ENCODE data around the gene CCNT2. TPM values are rescaled to one million over a fixed set of nuclear protein-coding genes. Genes with fewer than 3 reads are reported as not detected.
"Not testable (repeated sequence)": the region's sequence is repeated elsewhere in the genome, so short reads cannot be mapped to it uniquely, and the experiment has no call there.

The CCNT2 gene
- total and polyA plus RNA-seq, 2 experiments from 2014 or later = 15.5 to 15.7 TPM

- TF ChIP-seq EZH2phosphoT487 (IDR thresholded peaks at IDR 0.05; ENCODE audit: insufficient read depth, low read depth) = no peak
- TF ChIP-seq EZH2 (IDR thresholded peaks at IDR 0.05; ENCODE audit: insufficient read depth, poor library complexity, severe bottlenecking) = no peak
- 96 to 97% methylated on average over 3 of the region's 3 CpGs for WGBS, 2 experiments (ENCODE audit: low coverage in 1 of 2, low lambda C conversion rate in 2 of 2, missing lambda C conversion rate in 2 of 2)
- DNase-seq = no peak
- H3K79me2 ChIP-seq (ENCODE audit: insufficient read depth) = peaks cover 66% of the 10 kb centered on the region
- no peaks in the 10 kb centered on the region for H3K4me1 ChIP-seq (ENCODE audit: insufficient read depth)
- H3K4me2 ChIP-seq (ENCODE audit: unreplicated experiment) = no peak overlapping the region
- H3K9me3 ChIP-seq (ENCODE audit: low read depth) = no peaks in the 10 kb centered on the region
- H3K9ac ChIP-seq = no peak overlapping the region
- H3K27ac ChIP-seq = no peak overlapping the region
- no peak overlapping the region for H3K4me3 ChIP-seq
- no peak overlapping the region for H2AFZ ChIP-seq
- in situ Hi-C loops (cut with MboI) = no loop called here
- H3K27me3 ChIP-seq (replicated peaks; ENCODE audit: insufficient read depth) = no peaks in the 10 kb centered on the region
- no peaks in the 10 kb centered on the region for H3K9me2 ChIP-seq (ENCODE audit: insufficient read depth)
- no peaks in the 10 kb centered on the region; the same call in 1 of the 2 replicates for H4K20me1 ChIP-seq (ENCODE audit: insufficient read depth)
- peaks cover 60% of the 10 kb centered on the region for H3K36me3 ChIP-seq (ENCODE audit: low read depth)
- H3F3A ChIP-seq (ENCODE audit: insufficient read depth) = no peaks in the 10 kb centered on the region
Measured at GRCh38 chr2:134952608-134953007, 34.0 kb downstream of the CCNT2 start.

GRCh38 chr2:134954065-134954464, 35.4 kb downstream of the CCNT2 start:
- DNase-seq = no peak
- H3F3A ChIP-seq (ENCODE audit: insufficient read depth) = 0 out of 2 replicates have a peak, but pooled peaks cover 7% of the 10 kb centered on the region
- no peaks in the 10 kb centered on the region; the same call in 1 of the 2 replicates for H4K20me1 ChIP-seq (ENCODE audit: insufficient read depth)
- no peaks in the 10 kb centered on the region for H3K4me1 ChIP-seq (ENCODE audit: insufficient read depth)
- no peak overlapping the region for H2AFZ ChIP-seq
- no peaks in the 10 kb centered on the region for H3K9me3 ChIP-seq (ENCODE audit: low read depth)
- H3K79me2 ChIP-seq (ENCODE audit: insufficient read depth) = peaks cover 51% of the 10 kb centered on the region
- no peak overlapping the region for H3K27ac ChIP-seq
- H3K4me3 ChIP-seq = no peak overlapping the region
- peaks cover 62% of the 10 kb centered on the region for H3K36me3 ChIP-seq (ENCODE audit: low read depth)
- no peaks in the 10 kb centered on the region for H3K27me3 ChIP-seq (replicated peaks; ENCODE audit: insufficient read depth)
- no peak overlapping the region for H3K4me2 ChIP-seq (ENCODE audit: unreplicated experiment)
- WGBS, 2 experiments (ENCODE audit: low coverage in 1 of 2, low lambda C conversion rate in 2 of 2, missing lambda C conversion rate in 2 of 2) = 95 to 99% methylated on average over 5 of the region's 5 CpGs
- no peak overlapping the region for H3K9ac ChIP-seq
- H3K9me2 ChIP-seq (ENCODE audit: insufficient read depth) = no peaks in the 10 kb centered on the region
- in situ Hi-C loops (cut with MboI) = no loop called here
- no peak for TF ChIP-seq EZH2phosphoT487 (IDR thresholded peaks at IDR 0.05; ENCODE audit: insufficient read depth, low read depth)
- TF ChIP-seq EZH2 (IDR thresholded peaks at IDR 0.05; ENCODE audit: insufficient read depth, poor library complexity, severe bottlenecking) = no peak

GRCh38 chr2:134955744-134956143, 37.1 kb downstream of the CCNT2 start:
- 38 to 50% methylated on average over 1 of the region's 1 CpG for WGBS, 2 experiments (ENCODE audit: low coverage in 1 of 2, low lambda C conversion rate in 2 of 2, missing lambda C conversion rate in 2 of 2)
- H3K9me3 ChIP-seq (ENCODE audit: low read depth) = no peaks in the 10 kb centered on the region
- no peaks in the 10 kb centered on the region for H3K9me2 ChIP-seq (ENCODE audit: insufficient read depth)
- H3K27me3 ChIP-seq (replicated peaks; ENCODE audit: insufficient read depth) = no peaks in the 10 kb centered on the region
- peaks cover 62% of the 10 kb centered on the region for H3K36me3 ChIP-seq (ENCODE audit: low read depth)
- H3K9ac ChIP-seq = no peak overlapping the region
- 0 out of 2 replicates have a peak, but pooled peaks cover 10% of the 10 kb centered on the region for H3F3A ChIP-seq (ENCODE audit: insufficient read depth)
- no peak for DNase-seq
- H4K20me1 ChIP-seq (ENCODE audit: insufficient read depth) = no peaks in the 10 kb centered on the region; the same call in 1 of the 2 replicates
- H3K79me2 ChIP-seq (ENCODE audit: insufficient read depth) = peaks cover 36% of the 10 kb centered on the region
- no peak overlapping the region for H2AFZ ChIP-seq
- in situ Hi-C loops (cut with MboI) = no loop called here
- no peaks in the 10 kb centered on the region for H3K4me1 ChIP-seq (ENCODE audit: insufficient read depth)
- no peak overlapping the region for H3K27ac ChIP-seq
- H3K4me2 ChIP-seq (ENCODE audit: unreplicated experiment) = no peak overlapping the region
- TF ChIP-seq EZH2phosphoT487 (IDR thresholded peaks at IDR 0.05; ENCODE audit: insufficient read depth, low read depth) (no peak), EZH2 (IDR thresholded peaks at IDR 0.05; ENCODE audit: insufficient read depth, poor library complexity, severe bottlenecking) (no peak)
- H3K4me3 ChIP-seq = no peak overlapping the region

DNA sequence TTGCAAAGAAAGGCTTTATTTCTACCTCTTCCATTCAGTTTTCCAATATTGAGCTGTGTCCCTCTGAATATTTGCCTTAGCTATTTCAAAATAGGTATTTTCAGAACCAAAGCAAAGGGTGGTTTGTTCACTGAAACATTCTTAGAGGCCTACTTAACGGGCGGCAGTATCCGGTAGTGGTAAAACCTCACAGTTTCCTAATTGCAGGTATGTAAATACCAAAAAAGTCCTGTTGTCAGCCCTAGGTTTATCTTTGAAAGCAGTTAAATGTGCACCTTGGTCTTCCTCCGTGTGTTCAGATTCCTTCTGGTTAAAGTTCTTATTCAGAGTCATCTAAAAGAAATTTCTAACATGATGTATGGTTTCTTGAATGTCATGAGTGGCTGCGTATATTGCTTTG, 38.9 kb downstream of the CCNT2 start:
- 87 to 90% methylated on average over 5 of the region's 5 CpGs for WGBS, 2 experiments (ENCODE audit: low coverage in 1 of 2, low lambda C conversion rate in 2 of 2, missing lambda C conversion rate in 2 of 2)

GRCh38 chr2:134967166-134967565, 48.5 kb downstream of the CCNT2 start:
- H3K4me2 ChIP-seq (ENCODE audit: unreplicated experiment); H3K79me2 ChIP-seq (ENCODE audit: insufficient read depth); H3K36me3 ChIP-seq (ENCODE audit: low read depth); H3K9me2 ChIP-seq (ENCODE audit: insufficient read depth); H3K4me3 ChIP-seq; H3K27ac ChIP-seq; H3K9me3 ChIP-seq (ENCODE audit: low read depth); H3K27me3 ChIP-seq (replicated peaks; ENCODE audit: insufficient read depth); H2AFZ ChIP-seq; in situ Hi-C loops (cut with MboI); DNase-seq; H3K9ac ChIP-seq; H4K20me1 ChIP-seq (ENCODE audit: insufficient read depth); H3K4me1 ChIP-seq (ENCODE audit: insufficient read depth): not testable (repeated sequence)
- WGBS, 2 experiments (ENCODE audit: low coverage in 1 of 2, low lambda C conversion rate in 2 of 2, missing lambda C conversion rate in 2 of 2) = 67% methylated on average over 10 of the region's 10 CpGs
- 0 out of 2 replicates have a peak, but pooled peaks cover 19% of the 10 kb centered on the region for H3F3A ChIP-seq (ENCODE audit: insufficient read depth)

More for the DNA sequence above, 38.9 kb downstream of the CCNT2 start:
- Histone ChIP-seq H3K9me3 (ENCODE audit: low read depth) (no peaks in the 10 kb centered on the region), H3F3A (ENCODE audit: insufficient read depth) (peaks cover 14% of the 10 kb centered on the region; the same call in 1 of the 2 replicates), H3K4me3 (no peak overlapping the region), H3K27me3 (replicated peaks; ENCODE audit: insufficient read depth) (no peaks in the 10 kb centered on the region), H3K4me1 (ENCODE audit: insufficient read depth) (no peaks in the 10 kb centered on the region), H3K9ac (no peak overlapping the region), H3K79me2 (ENCODE audit: insufficient read depth) (peaks cover 19% of the 10 kb centered on the region), H2AFZ (no peak overlapping the region), H4K20me1 (ENCODE audit: insufficient read depth) (no peaks in the 10 kb centered on the region; the same call in 1 of the 2 replicates), H3K9me2 (ENCODE audit: insufficient read depth) (no peaks in the 10 kb centered on the region), H3K27ac (no peak overlapping the region), H3K36me3 (ENCODE audit: low read depth) (peaks cover 49% of the 10 kb centered on the region), H3K4me2 (ENCODE audit: unreplicated experiment) (no peak overlapping the region)
- in situ Hi-C loops (cut with MboI) = no loop called here
- DNase-seq = no peak
- TF ChIP-seq EZH2phosphoT487 (IDR thresholded peaks at IDR 0.05; ENCODE audit: insufficient read depth, low read depth) = no peak
- no peak for TF ChIP-seq EZH2 (IDR thresholded peaks at IDR 0.05; ENCODE audit: insufficient read depth, poor library complexity, severe bottlenecking)
